ENCODE measurements around the gene SRL.
"Not testable (repeated sequence)": the region's sequence is repeated elsewhere in the genome, so short reads cannot be mapped to it uniquely, and the experiment has no call there.

Gene SRL

DNA sequence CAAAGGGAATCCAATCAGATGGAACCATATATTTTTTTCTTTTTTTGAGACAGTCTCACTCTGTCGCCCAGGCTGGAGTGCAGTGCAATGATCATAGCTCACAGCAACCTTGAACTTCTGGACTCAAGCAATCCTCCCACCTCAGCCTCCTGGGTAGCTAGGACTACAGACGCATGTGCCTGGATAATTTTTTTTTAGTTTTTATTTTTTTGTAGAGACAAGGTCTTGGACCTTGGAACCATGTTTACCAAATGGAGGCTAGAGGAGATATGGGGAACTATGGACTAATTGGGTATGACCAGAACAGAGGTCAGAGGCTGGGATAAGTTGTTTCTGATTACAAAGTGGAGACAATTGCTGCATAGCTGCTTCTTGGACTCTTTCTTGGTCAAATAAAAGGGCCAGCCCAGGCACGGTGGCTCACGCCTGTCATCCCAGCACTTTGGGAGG is 84.5 kb downstream of the SRL start:
- no peak for DNase-seq

DNA sequence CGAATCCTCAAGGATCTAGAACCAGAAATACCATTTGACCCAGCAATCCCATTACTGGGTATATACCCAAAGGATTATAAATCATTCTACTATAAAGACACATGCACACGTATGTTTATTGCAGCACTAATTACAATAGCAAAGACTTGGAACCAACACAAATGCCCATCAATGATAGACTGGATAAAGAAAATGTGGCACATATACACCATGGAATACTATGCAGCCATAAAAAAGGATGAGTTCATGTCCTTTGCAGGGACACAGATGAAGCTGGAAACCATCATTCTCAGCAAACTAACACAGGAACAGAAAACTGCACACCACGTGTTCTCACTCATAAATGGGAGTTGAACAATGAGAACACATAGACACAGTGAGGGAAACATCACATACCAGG is 85.4 kb downstream of the SRL start:
- DNase-seq, result not testable (repeated sequence)

- not testable (repeated sequence) for DNase-seq
Measured at GRCh38 chr16:4153364-4153763, 88.5 kb downstream of the SRL start.

GRCh38 chr16:4152267-4152666 is 89.6 kb downstream of the SRL start:
- DNase-seq, result no peak

- no peak for DNase-seq
Measured at GRCh38 chr16:4147236-4147635, 94.6 kb downstream of the SRL start.

- DNase-seq, result no peak
Measured at GRCh38 chr16:4142268-4142667, 99.6 kb downstream of the SRL start.

- no peak for DNase-seq
Measured at GRCh38 chr16:4141604-4142003, 100.3 kb downstream of the SRL start.

GRCh38 chr16:4140652-4141051 is 101.2 kb downstream of the SRL start:
- DNase-seq, result peak; percentile 9

DNA sequence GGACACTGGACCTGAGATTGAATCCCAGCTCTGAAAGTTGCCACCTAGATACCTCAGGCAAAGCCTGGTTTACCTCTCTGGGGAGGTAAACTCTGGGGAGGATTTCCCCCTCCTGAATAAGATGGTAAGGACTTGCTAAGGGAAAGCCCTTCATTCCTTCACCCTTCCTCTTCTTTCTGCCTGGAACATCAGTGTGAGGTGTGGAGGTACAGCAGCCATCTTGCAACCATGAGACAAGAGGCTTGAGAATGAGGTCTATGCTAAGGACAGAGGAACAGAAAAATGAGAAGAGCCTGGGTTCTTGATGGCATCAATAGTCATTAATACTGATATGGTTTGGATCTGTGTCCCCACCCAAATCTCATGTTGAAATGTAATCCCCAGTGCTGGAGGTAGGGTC is 101.9 kb downstream of the SRL start:
- no peak for DNase-seq

Data from NCI-H1694 treated with DMSO at 0.1 percent for 48 hours (cell line).